K562 (cell line): Measurements from ENCODE around the gene HOGA1. TPM values are rescaled to one million over a fixed set of nuclear protein-coding genes. Genes with fewer than 3 reads are reported as not detected.
A peak's percentile ranks its signal among the peaks of the same experiment; 100 is the strongest.

ENCODE experiments used
- ATF1 ChIP-seq, 2 experiments: fragments of 450-650 bp in 1 of 2; IDR thresholded peaks; 2 replicates each; pipeline ENCODE4 v1.6.1; 2016; ENCODE audit warnings: missing compliant biosample characterization in 1 of 2, missing genetic modification characterization in 1 of 2
- CBFA2T3 ChIP-seq: fragments of 450-650 bp; IDR thresholded peaks from 2 replicates; pipeline ENCODE4 v1.6.1; 2017
- ETV1 ChIP-seq: fragments of 450-650 bp; conservative IDR thresholded peaks from 2 replicates; pipeline ENCODE4 v1.6.1; 2016; ENCODE audit warnings: missing genetic modification characterization, control low read depth, low read depth, missing compliant biosample characterization
- ETV5 ChIP-seq: sonication (generic); formaldehyde crosslinking; IDR thresholded peaks from 2 replicates; pipeline ENCODE4 v1.4.0; 2020; ENCODE audit warnings: low read depth, mild to moderate bottlenecking, missing genetic modification reagents
- FOSL1 ChIP-seq: fragments of 200-800 bp; sonication (Bioruptor generic); conservative IDR thresholded peaks from 2 replicates; pipeline ENCODE4 v1.6.1; 2016; ENCODE audit warnings: missing genetic modification characterization, missing compliant biosample characterization
- IFI16 ChIP-seq: fragments of 250-450 bp; sonication (Bioruptor Pico); IDR thresholded peaks from 2 replicates; pipeline ENCODE4 v2.1.2; 2022; ENCODE audit warnings: mild to moderate bottlenecking, inconsistent platforms
- MEIS2 ChIP-seq: fragments of 450-650 bp; IDR thresholded peaks from 2 replicates; pipeline ENCODE4 v1.6.1; 2014; ENCODE audit warnings: mild to moderate bottlenecking; ENCODE audit not compliant: partially characterized antibody
- MNT ChIP-seq, 2 experiments: fragments of 450-650 bp; conservative IDR thresholded peaks; 2 replicates each; pipeline ENCODE4 v1.6.1; 2017; ENCODE audit warnings: mild to moderate bottlenecking in 2 of 2, moderate library complexity in 2 of 2
- NEUROD1 ChIP-seq: fragments of 150-350 bp; IDR thresholded peaks from 2 replicates; pipeline ENCODE4 v1.6.1; 2014; ENCODE audit warnings: borderline replicate concordance, low read length, low read depth; ENCODE audit not compliant: partially characterized antibody
- NR2C2 ChIP-seq, 2 experiments: fragments of 200-800 bp in 1 of 2; sonication (Bioruptor generic) in 1 of 2; sonication (generic) in 1 of 2; formaldehyde crosslinking in 1 of 2; IDR thresholded peaks; 2 replicates each; pipeline versions ENCODE4 v1.6.1 to v1.8.0; 2016 to 2022; ENCODE audit warnings: mild to moderate bottlenecking in 1 of 2, missing compliant biosample characterization in 1 of 2, missing genetic modification characterization in 1 of 2, missing genetic modification reagents in 1 of 2
- POLR2G ChIP-seq: fragments of 200-400 bp; formaldehyde crosslinking; IDR thresholded peaks from 2 replicates; pipeline ENCODE4 v1.6.1; 2017; ENCODE audit warnings: low read depth, mild to moderate bottlenecking, antibody characterized with exemption, low read length, moderate library complexity
- RBBP5 ChIP-seq: fragments of 200-600 bp; sonication (generic); IDR thresholded peaks from 2 replicates; pipeline ENCODE4 v1.6.1; 2012; ENCODE audit warnings: borderline replicate concordance, mild to moderate bottlenecking, low read length, control low read depth, inconsistent platforms; ENCODE audit not compliant: insufficient read depth, poor library complexity, severe bottlenecking
- SMARCC2 ChIP-seq: fragments of 450-650 bp; IDR thresholded peaks from 2 replicates; pipeline ENCODE4 v1.6.1; 2017; ENCODE audit warnings: antibody characterized with exemption, moderate library complexity, mild to moderate bottlenecking, low read depth
- SNRNP70 ChIP-seq: fragments of 200-400 bp; formaldehyde crosslinking; optimal IDR thresholded peaks from 2 replicates; pipeline ENCODE3; 2017; ENCODE audit warnings: low read depth, low read length
- SUPT5H ChIP-seq: fragments of 450-650 bp; IDR thresholded peaks from 2 replicates; pipeline ENCODE4 v1.6.1; 2016
- TOE1 ChIP-seq, 2 experiments: fragments of 450-650 bp in 1 of 2; sonication (generic) in 1 of 2; formaldehyde crosslinking in 1 of 2; IDR thresholded peaks; 2 replicates each; pipeline versions ENCODE4 v1.7.1 to v1.8.0; 2016 to 2022; ENCODE audit warnings: borderline replicate concordance in 2 of 2, mild to moderate bottlenecking in 2 of 2, antibody characterized with exemption in 1 of 2, inconsistent platforms in 1 of 2, low read depth in 1 of 2, missing genetic modification reagents in 1 of 2, moderate library complexity in 1 of 2
- YY1 ChIP-seq, 3 experiments: IDR thresholded peaks; 2 replicates each; pipeline ENCODE4 v1.6.1; 2011; ENCODE audit warnings: low read length in 2 of 3, mild to moderate bottlenecking in 2 of 3, moderate library complexity in 2 of 3, borderline replicate concordance in 1 of 3, control low read depth in 1 of 3, low read depth in 1 of 3; ENCODE audit not compliant: insufficient read depth in 3 of 3, insufficient replicate concordance in 2 of 3, control insufficient read depth in 1 of 3, insufficient read length in 1 of 3; ENCODE audit errors: extremely low read depth in 1 of 3
- ZKSCAN8 ChIP-seq: fragments of 200-800 bp; sonication (Bioruptor generic); IDR thresholded peaks from 2 replicates; pipeline ENCODE4 v1.6.1; 2016; ENCODE audit warnings: missing genetic modification characterization, missing compliant biosample characterization
- ZNF134 ChIP-seq: fragments of 250-450 bp; sonication (Bioruptor Pico); conservative IDR thresholded peaks from 2 replicates; pipeline ENCODE4 v1.4.0; 2020
- ZNF224 ChIP-seq: sonication (generic); formaldehyde crosslinking; IDR thresholded peaks from 2 replicates; pipeline ENCODE4 v1.8.0; 2022; ENCODE audit warnings: mild to moderate bottlenecking, missing genetic modification reagents
- ZNF778 ChIP-seq: fragments of 450-650 bp; formaldehyde crosslinking; IDR thresholded peaks from 2 replicates; pipeline ENCODE4 v1.4.0; 2020; ENCODE audit warnings: mild to moderate bottlenecking, moderate library complexity
- polyA plus RNA-seq, 8 experiments: library from polyadenylated mRNA; depleted of rRNA in 4 of 8; stranded (reverse) in 5 of 8; unstranded in 3 of 8; fragments of >200 nt; fragmentation: Nextera tagmentation in 2 of 8; fragmentation: Illumina TruSeq in 1 of 8; extraction: Ambion mirVana in 2 of 8; extraction: Trizol in 1 of 8; gene quantifications; 2 replicates each; pipeline versions ENCODE4 v1.2.1 to v1.2.3, GENCODE V29; 2011 to 2014; ENCODE audit warnings: inconsistent platforms in 1 of 8, missing spikeins in 1 of 8
- total RNA-seq, 7 experiments: library from RNA; depleted of rRNA in 6 of 7; stranded (reverse); fragments of >200 nt in 6 of 7; fragmentation: Illumina TruSeq in 2 of 7; extraction: Trizol in 2 of 7; gene quantifications; 2 replicates each; pipeline versions ENCODE4 v1.2.1 to v1.2.3, GENCODE V29; 2011 to 2021; ENCODE audit warnings: low replicate concordance in 1 of 7

HOGA1 gene
- total and polyA plus RNA-seq, 9 of the 15 experiments (the other 6 are each of a cell fraction or from before 2014, with no cell fraction given): not detected

DNA sequence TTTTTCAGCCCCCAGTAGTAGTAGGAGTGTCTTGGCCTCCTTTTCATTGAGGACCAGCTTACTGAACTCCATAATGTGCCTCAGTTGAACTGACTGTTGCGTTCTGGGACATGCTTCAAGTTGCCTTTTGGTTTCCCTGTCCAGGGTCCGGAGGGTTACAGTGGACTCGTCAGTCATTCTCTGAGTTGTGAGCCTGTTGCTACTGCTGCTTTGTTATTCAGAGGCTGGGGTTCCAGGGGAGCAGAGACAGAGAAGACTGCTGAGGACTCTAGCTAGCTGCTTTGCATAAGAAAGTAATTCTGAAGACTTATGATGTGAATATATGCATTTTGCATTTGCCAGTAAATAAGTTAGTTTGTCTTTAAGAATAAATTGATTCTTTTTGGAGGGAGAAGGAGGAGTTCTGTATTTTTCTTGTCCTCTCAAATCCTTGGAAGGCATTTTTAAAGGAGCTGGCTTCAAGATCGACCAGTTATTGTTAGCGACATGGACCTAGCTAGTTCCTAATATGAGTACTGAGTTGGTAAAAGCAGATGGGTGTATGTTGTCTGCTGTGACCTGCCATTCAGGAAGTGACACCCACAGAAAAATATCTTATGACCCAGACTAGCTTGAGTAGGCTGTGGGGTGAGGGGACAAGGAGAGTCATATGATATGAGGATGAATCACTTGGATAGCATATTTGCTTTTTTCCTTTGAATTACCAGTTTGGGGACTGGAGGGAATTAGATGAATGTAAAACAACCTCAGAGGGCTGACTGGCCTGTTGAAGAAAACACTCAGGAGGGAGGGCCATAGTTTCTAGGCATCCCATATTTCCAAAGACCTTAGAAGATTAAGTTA is 64.6 kb downstream of the HOGA1 start (continued):
- TF ChIP-seq RBBP5 (no peak), ETV1 (peak; percentile 55), YY1 (IDR thresholded peaks at IDR 0.05; ENCODE audit: borderline replicate concordance in 1 of 3, control insufficient read depth in 1 of 3, extremely low read depth in 1 of 3, insufficient read depth in 3 of 3, insufficient read length in 1 of 3, insufficient replicate concordance in 2 of 3, low read depth in 1 of 3, low read length in 2 of 3) (no peak), ETV5 (peak; percentile 64; the same call in 1 of the 2 replicates), IFI16 (CRISPR knock-in tag) (no peak), FOSL1 (tag) (peak; percentile 92), SNRNP70 (no peak), CBFA2T3 (peak; percentile 82), NR2C2 (CRISPR knock-in tag; IDR thresholded peaks at IDR 0.05) (no peak), NR2C2 (tag; IDR thresholded peaks at IDR 0.05) (peak; percentile 72), MEIS2 (peak; percentile 40), TOE1 (IDR thresholded peaks at IDR 0.05; ENCODE audit: borderline replicate concordance) (peak; percentile 75), TOE1 (CRISPR knock-in tag; IDR thresholded peaks at IDR 0.05; ENCODE audit: borderline replicate concordance, low read depth) (no peak), ZNF224 (CRISPR knock-in tag) (no peak), ZNF134 (no peak), ZNF778 (no peak), SMARCC2 (peak; percentile 62; the same call in 1 of the 2 replicates), SUPT5H (no peak), ATF1 (CRISPR knock-in tag; IDR thresholded peaks at IDR 0.05) (no peak), ATF1 (tag; IDR thresholded peaks at IDR 0.05) (no peak), ZKSCAN8 (CRISPR knock-in tag) (0 out of 2 replicates have a peak, but pooled peaks have one; percentile 53), MNT (conservative IDR thresholded peaks at IDR 0.05) (0 out of 4 replicates have a peak, but pooled peaks of 1 of the 2 experiments have one; percentile 28), POLR2G (no peak), NEUROD1 (peak; percentile 33)
